ENCODE results near the gene PCCA.
"Not testable (repeated sequence)": the region's sequence is repeated elsewhere in the genome, so short reads cannot be mapped to it uniquely, and the experiment has no call there.

The PCCA gene

DNA sequence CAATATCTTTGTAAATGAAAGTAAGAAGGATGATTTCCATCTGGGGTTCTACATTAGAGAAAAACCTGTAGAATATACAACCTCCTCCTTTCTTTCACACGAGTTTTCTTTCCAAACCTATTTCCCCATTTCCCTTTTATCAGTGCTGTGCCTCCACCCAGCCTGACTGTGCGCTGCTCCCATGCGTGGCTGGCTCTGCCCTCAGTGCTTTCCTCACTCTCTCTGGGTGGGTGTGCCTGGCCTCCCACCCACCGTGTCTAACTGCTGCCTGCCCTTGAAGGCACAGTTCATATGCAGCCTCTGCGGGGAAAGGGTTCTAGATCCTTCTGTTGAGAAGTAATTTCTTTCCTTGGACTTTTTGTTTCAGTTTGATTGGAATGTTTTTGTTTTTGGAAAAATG, 70.7 kb downstream of the PCCA start:
- Histone ChIP-seq H3K27ac (no peak overlapping the region), H3K4me3 (ENCODE audit: low read depth, low read length) (no peak overlapping the region), H3K27me3 (ENCODE audit: insufficient read depth, low read depth, severe bottlenecking) (no peaks in the 10 kb centered on the region), H3K9me3 (ENCODE audit: severe bottlenecking) (no peaks in the 10 kb centered on the region), H3K36me3 (peaks cover 48% of the 10 kb centered on the region)
- DNase-seq = no peak
- TF ChIP-seq, protein P1, sequence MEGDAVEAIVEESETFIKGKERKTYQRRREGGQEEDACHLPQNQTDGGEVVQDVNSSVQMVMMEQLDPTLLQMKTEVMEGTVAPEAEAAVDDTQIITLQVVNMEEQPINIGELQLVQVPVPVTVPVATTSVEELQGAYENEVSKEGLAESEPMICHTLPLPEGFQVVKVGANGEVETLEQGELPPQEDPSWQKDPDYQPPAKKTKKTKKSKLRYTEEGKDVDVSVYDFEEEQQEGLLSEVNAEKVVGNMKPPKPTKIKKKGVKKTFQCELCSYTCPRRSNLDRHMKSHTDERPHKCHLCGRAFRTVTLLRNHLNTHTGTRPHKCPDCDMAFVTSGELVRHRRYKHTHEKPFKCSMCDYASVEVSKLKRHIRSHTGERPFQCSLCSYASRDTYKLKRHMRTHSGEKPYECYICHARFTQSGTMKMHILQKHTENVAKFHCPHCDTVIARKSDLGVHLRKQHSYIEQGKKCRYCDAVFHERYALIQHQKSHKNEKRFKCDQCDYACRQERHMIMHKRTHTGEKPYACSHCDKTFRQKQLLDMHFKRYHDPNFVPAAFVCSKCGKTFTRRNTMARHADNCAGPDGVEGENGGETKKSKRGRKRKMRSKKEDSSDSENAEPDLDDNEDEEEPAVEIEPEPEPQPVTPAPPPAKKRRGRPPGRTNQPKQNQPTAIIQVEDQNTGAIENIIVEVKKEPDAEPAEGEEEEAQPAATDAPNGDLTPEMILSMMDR (IDR thresholded peaks at IDR 0.05; ENCODE audit: low read depth, low read length) = no peak

DNA sequence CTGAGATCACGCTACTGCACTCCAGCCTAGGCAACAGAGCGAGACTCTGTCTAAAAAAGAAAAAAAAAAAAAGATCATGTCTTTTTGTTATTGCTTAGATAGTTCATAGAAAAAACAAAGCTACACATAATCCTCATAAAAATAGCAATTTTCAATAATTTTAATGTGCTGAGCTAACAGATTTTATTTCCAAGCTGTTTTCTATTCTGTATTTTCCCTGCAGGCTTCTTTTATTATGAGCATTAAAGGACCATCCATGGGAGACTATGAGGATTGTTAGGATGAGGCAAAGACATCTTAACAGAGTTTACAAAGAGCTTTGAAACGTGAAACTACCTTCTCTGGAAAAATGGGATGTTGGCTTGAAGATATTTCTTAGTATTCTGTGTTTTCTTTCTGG, 71.6 kb downstream of the PCCA start:
- no peak overlapping the region for H3K27ac ChIP-seq
- peaks cover 41% of the 10 kb centered on the region for H3K36me3 ChIP-seq
- no peak for DNase-seq
- H3K9me3 ChIP-seq (ENCODE audit: severe bottlenecking) = no peaks in the 10 kb centered on the region
- no peaks in the 10 kb centered on the region for H3K27me3 ChIP-seq (ENCODE audit: insufficient read depth, low read depth, severe bottlenecking)
- TF ChIP-seq, protein P1 (IDR thresholded peaks at IDR 0.05; ENCODE audit: low read depth, low read length) = no peak
- H3K4me3 ChIP-seq (ENCODE audit: low read depth, low read length) = no peak overlapping the region

DNA sequence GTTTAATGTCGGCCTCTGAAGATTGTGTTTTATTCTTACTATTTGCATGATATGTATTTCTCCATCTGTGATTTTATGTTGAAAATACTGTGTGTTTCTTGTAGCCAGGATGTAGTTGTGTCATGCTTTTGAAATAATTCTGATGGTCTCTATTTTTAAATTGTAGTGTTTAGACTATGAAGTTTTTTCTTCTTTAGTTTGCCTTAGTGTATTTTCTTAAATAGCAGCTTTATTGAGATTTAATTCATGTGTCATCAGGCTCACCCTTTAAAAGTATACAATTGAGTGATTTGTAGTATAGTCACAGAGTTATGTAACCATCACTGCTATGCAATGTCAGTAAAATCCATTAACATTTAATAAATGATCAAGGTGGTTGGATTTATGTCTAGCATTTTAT, 74.5 kb downstream of the PCCA start:
- H3K9me3 ChIP-seq (ENCODE audit: severe bottlenecking) = no peaks in the 10 kb centered on the region
- DNase-seq = no peak
- TF ChIP-seq, protein P1 (IDR thresholded peaks at IDR 0.05; ENCODE audit: low read depth, low read length) = no peak
- H3K27me3 ChIP-seq (ENCODE audit: insufficient read depth, low read depth, severe bottlenecking) = no peaks in the 10 kb centered on the region
- no peak overlapping the region for H3K27ac ChIP-seq
- peaks cover 13% of the 10 kb centered on the region for H3K36me3 ChIP-seq
- H3K4me3 ChIP-seq (ENCODE audit: low read depth, low read length) = no peak overlapping the region

DNA sequence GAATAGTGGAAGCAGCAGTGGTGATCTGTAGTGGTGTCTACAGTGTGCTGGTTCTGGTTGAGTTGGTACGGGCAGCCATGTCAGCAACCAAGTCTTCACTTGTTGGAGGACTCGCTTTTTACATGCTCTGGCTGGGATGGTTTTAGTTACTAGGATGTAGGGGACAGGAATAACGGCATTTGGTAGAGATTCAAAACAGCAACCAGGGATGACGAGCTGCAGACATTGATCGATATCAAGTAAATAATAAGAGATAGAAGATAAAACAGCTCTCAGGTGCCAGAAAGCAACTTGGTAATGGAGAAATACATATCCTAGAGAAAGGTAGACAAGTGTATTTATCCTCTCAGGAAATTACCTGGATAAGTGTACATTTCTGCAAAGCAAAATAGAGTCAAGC, 84.3 kb downstream of the PCCA start:
- Histone ChIP-seq H3K36me3 (no peaks in the 10 kb centered on the region; the same call in 1 of the 2 replicates), H3K27me3 (ENCODE audit: insufficient read depth, low read depth, severe bottlenecking) (no peaks in the 10 kb centered on the region), H3K4me3 (ENCODE audit: low read depth, low read length) (no peak overlapping the region), H3K27ac (no peak overlapping the region), H3K9me3 (ENCODE audit: severe bottlenecking) (no peaks in the 10 kb centered on the region)
- DNase-seq = no peak
- TF ChIP-seq, protein P1 (IDR thresholded peaks at IDR 0.05; ENCODE audit: low read depth, low read length) = no peak

DNA sequence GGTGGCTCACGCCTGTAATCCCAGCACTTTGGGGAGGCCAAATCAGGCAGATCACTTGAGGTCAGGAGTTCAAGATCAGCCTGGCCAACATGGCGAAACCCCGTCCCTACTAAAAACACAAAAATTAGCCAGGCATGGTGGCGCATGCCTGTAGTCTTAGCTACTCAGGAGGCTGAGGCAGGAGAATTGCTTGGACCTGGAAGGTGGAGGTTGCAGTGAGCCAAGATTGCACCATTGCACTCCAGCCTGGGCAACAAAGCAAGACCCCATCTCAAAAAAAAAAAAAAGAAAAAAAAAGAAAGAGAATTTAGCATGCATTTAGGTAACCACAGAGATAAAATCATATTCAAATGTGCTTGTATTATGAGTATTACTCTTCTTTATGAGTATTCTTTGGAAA, 85.6 kb downstream of the PCCA start:
- not testable (repeated sequence) for H3K36me3 ChIP-seq; H3K4me3 ChIP-seq (ENCODE audit: low read depth, low read length); H3K27ac ChIP-seq; H3K27me3 ChIP-seq (ENCODE audit: insufficient read depth, low read depth, severe bottlenecking); H3K9me3 ChIP-seq (ENCODE audit: severe bottlenecking); DNase-seq

DNA sequence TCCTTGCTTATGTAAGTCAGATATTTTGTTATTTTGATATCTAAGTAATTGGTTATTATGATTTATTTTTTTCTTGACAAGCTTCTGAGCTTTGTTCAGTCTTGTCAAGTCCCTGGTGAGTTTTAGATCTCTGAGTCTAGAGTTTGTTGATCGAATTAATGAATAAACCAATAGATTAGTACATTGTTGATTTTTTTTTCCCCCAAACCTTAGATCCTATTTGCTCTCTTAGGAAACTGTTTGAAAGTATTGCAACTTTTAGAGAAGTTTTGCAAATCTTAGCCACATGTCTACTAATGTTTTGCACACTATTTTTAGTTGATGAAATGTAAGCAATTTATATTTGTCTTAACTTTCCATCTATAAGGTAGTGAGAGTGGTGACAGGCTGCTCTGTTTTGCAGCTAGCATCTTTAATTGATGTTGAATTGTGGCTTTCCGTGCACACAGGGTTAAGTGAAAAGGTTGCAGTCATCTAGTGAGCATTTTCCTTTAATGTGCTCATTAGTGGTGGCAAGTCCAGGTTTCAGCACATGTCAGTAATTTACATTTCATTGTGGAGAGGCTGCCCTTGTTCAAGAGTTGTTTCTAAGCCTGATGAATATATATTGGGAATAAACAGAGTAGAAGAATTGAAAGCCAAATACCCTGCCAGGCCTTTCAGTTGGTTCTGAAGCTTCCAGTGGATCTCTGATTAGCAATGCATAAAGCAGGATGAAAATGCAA, 86.3 kb downstream of the PCCA start:
- Histone ChIP-seq H3K4me3 (ENCODE audit: low read depth, low read length) (no peak overlapping the region), H3K36me3 (no peaks in the 10 kb centered on the region), H3K27ac (no peak overlapping the region), H3K9me3 (ENCODE audit: severe bottlenecking) (no peaks in the 10 kb centered on the region), H3K27me3 (ENCODE audit: insufficient read depth, low read depth, severe bottlenecking) (no peaks in the 10 kb centered on the region)
- DNase-seq = no peak
- TF ChIP-seq, protein P1 (IDR thresholded peaks at IDR 0.05; ENCODE audit: low read depth, low read length) = no peak
